ENCODE results near the gene SHKBP1. TPM values are rescaled to one million over a fixed set of nuclear protein-coding genes. Genes with fewer than 3 reads are reported as not detected.
A peak's percentile ranks its signal among the peaks of the same experiment; 100 is the strongest.

The SHKBP1 gene
- polyA plus RNA-seq, 3 donors: 234 to 324 (median 284) TPM

DNA sequence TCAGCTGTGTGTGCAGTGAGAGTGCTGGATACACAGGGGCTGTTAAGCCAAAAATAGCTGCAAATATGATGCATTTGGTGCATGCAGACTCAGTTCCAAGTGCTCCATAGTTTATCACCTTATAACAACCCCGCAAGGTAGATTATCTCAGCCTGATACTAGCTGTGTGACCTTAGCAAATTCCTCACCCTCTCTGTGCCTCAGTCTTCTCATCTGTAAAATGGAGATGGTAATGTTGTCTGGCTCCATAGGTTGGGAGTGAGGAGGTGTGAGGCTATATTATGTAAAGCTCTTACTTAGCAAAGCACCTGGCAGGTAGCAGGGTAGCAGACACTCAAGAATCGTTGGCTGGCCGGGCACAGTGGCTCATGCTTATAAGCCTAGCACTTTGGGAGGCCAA, 23.8 kb upstream of the SHKBP1 start:
- no peak for DNase-seq
- Histone ChIP-seq H3K27ac (ENCODE audit: low read depth in 1 of 2, low read length in 2 of 2) (no peak overlapping the region), H3K4me1 (ENCODE audit: control insufficient read depth in 1 of 2, insufficient read depth in 2 of 2, low read length in 2 of 2) (no peaks in the 10 kb centered on the region), H3K9me3 (replicated peaks in 1 of 2; ENCODE audit: control insufficient read depth in 1 of 2, insufficient read depth in 1 of 2, low read length in 2 of 2) (no peaks in the 10 kb centered on the region), H4K20me1 (ENCODE audit: insufficient read depth, low read length) (no peaks in the 10 kb centered on the region), H2AFZ (ENCODE audit: insufficient read depth, low read depth, low read length, poor library complexity, severe bottlenecking) (no peak overlapping the region), H3K36me3 (replicated peaks in 1 of 2; ENCODE audit: control insufficient read depth in 1 of 2, insufficient read depth in 2 of 2, low read length in 2 of 2) (no peaks in the 10 kb centered on the region), H3K79me2 (ENCODE audit: insufficient read depth, low read length) (no peaks in the 10 kb centered on the region), H3K4me2 (replicated peaks; ENCODE audit: extremely low read depth, low read length, poor library complexity, severe bottlenecking) (no peak overlapping the region), H3K4me3 (replicated peaks in 1 of 3; ENCODE audit: low read depth in 2 of 3, low read length in 3 of 3) (no peak overlapping the region), H3K9ac (ENCODE audit: insufficient read depth, low read length, poor library complexity, severe bottlenecking) (no peak overlapping the region), H3K27me3 (ENCODE audit: control insufficient read depth in 2 of 2, insufficient read depth in 2 of 2, low read length in 2 of 2) (peaks cover 22 to 59% of the 10 kb centered on the region in 2 donors)
- TF ChIP-seq, protein P1, sequence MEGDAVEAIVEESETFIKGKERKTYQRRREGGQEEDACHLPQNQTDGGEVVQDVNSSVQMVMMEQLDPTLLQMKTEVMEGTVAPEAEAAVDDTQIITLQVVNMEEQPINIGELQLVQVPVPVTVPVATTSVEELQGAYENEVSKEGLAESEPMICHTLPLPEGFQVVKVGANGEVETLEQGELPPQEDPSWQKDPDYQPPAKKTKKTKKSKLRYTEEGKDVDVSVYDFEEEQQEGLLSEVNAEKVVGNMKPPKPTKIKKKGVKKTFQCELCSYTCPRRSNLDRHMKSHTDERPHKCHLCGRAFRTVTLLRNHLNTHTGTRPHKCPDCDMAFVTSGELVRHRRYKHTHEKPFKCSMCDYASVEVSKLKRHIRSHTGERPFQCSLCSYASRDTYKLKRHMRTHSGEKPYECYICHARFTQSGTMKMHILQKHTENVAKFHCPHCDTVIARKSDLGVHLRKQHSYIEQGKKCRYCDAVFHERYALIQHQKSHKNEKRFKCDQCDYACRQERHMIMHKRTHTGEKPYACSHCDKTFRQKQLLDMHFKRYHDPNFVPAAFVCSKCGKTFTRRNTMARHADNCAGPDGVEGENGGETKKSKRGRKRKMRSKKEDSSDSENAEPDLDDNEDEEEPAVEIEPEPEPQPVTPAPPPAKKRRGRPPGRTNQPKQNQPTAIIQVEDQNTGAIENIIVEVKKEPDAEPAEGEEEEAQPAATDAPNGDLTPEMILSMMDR (IDR thresholded peaks at IDR 0.05): no peak
- H3K27me3 Mint-ChIP-seq (ENCODE audit: low read depth in 3 of 3): peaks cover 58 to 78% (median 72%) of the 10 kb centered on the region in 3 donors
- peaks cover 6% of the 10 kb centered on the region for H3K4me1 Mint-ChIP-seq
- peaks cover 0 to 1% of the 10 kb centered on the region in 2 donors for H3K36me3 Mint-ChIP-seq
- peak overlapping the region in 1 of 2 donors; percentile 77 for H3K4me3 Mint-ChIP-seq
- peaks cover 0 to 10% (median 4%) of the 10 kb centered on the region in 7 donors for H3K9me3 Mint-ChIP-seq
- intact Hi-C loops (cut with micrococcal nuclease): no loop called here
- no peak overlapping the region for H3K27ac Mint-ChIP-seq
- 88% methylated on average over 2 of the region's 3 CpGs for WGBS (ENCODE audit: insufficient coverage)

DNA sequence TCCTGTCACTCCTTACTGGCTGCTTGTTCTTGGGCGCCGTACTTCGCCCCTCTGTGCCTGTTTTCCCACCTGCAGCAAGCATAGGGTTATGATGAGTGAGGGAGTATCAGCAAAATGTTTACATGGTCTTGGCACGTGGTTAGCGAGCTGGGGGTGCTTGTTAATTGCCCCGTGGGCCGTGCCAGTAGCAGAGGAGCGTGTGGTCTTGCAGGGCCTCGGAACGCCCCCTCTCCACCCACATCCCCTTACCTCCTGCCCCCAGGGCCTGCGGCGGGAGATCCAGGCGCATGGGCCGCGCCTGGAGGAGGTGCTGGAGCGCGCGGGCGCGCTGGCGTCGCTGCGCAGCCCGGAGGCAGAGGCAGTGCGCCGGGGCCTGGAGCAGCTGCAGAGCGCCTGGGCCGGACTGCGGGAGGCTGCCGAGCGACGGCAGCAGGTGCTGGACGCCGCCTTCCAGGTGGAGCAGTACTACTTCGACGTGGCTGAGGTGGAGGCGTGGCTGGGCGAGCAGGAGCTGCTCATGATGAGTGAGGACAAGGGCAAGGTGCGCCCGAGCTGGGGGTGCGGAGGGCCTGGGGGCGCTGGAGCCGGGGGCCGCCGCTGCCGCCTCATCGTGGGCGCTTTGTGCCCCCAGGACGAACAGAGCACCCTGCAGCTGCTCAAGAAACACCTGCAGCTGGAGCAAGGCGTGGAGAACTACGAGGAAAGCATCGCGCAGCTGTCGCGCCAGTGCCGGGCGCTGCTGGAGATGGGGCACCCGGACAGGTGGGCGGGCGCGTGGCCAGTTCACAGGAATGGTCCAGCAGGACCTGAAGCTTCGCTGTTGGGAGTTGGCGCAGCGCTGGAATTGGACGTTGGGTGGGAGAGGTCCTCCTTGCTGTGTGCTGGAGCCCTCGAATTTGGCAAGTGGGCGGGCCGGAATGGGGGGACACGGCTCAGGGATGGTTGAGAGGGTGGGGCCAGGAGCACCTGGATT, 22.5 kb upstream of the SHKBP1 start:
- Histone ChIP-seq H3K27ac (ENCODE audit: low read depth in 1 of 2, low read length in 2 of 2) (no peak overlapping the region), H3K36me3 (replicated peaks in 1 of 2; ENCODE audit: control insufficient read depth in 1 of 2, insufficient read depth in 2 of 2, low read length in 2 of 2) (no peaks in the 10 kb centered on the region), H3K27me3 (ENCODE audit: control insufficient read depth in 2 of 2, insufficient read depth in 2 of 2, low read length in 2 of 2) (peaks cover 19 to 47% of the 10 kb centered on the region in 2 donors), H3K9me3 (replicated peaks in 1 of 2; ENCODE audit: control insufficient read depth in 1 of 2, insufficient read depth in 1 of 2, low read length in 2 of 2) (no peaks in the 10 kb centered on the region), H3K79me2 (ENCODE audit: insufficient read depth, low read length) (no peaks in the 10 kb centered on the region), H3K4me2 (replicated peaks; ENCODE audit: extremely low read depth, low read length, poor library complexity, severe bottlenecking) (no peak overlapping the region), H3K9ac (ENCODE audit: insufficient read depth, low read length, poor library complexity, severe bottlenecking) (no peak overlapping the region), H3K4me1 (ENCODE audit: control insufficient read depth in 1 of 2, insufficient read depth in 2 of 2, low read length in 2 of 2) (no peaks in the 10 kb centered on the region), H2AFZ (ENCODE audit: insufficient read depth, low read depth, low read length, poor library complexity, severe bottlenecking) (no peak overlapping the region), H4K20me1 (ENCODE audit: insufficient read depth, low read length) (no peaks in the 10 kb centered on the region), H3K4me3 (replicated peaks in 1 of 3; ENCODE audit: low read depth in 2 of 3, low read length in 3 of 3) (no peak overlapping the region)
- no peak overlapping the region for H3K27ac Mint-ChIP-seq
- 13% methylated on average over 64 of the region's 69 CpGs for WGBS (ENCODE audit: insufficient coverage)
- H3K4me3 Mint-ChIP-seq: peak overlapping the region in 1 of 2 donors; percentile 78
- H3K4me1 Mint-ChIP-seq: peaks cover 2% of the 10 kb centered on the region
- H3K27me3 Mint-ChIP-seq (ENCODE audit: low read depth in 3 of 3): peaks cover 44 to 67% (median 66%) of the 10 kb centered on the region in 3 donors
- TF ChIP-seq, protein P1 (IDR thresholded peaks at IDR 0.05): no peak
- peaks cover 0 to 5% (median 1%) of the 10 kb centered on the region in 7 donors for H3K9me3 Mint-ChIP-seq
- peaks cover 0 to 1% of the 10 kb centered on the region in 2 donors for H3K36me3 Mint-ChIP-seq
- DNase-seq: no peak
- intact Hi-C loops (cut with micrococcal nuclease): no loop called here
